ENCODE measurements around the gene TEAD2.

GRCh38 chr19:49398001-49398615, 35.9 kb upstream of the TEAD2 start:
- no peak for TF ChIP-seq CTCF (IDR thresholded peaks at IDR 0.05)
- TF ChIP-seq POLR2A (IDR thresholded peaks at IDR 0.05) = no peak

Measured in body of pancreas (tissue), 4 donors.